Upper lobe of left lung (tissue), 6 donors: ENCODE results near the gene PMIS2. TPM values are rescaled to one million over a fixed set of nuclear protein-coding genes. Genes with fewer than 3 reads are reported as not detected.

Source experiments
- ATAC-seq, 2 donors: fragments of 200-7000 bp; cut with Tn5 transposase; one replicate each; pipeline ENCODE4 v1.9.1; 2022; ENCODE audit warnings: mild to moderate bottlenecking in 2 of 2, moderate library complexity in 2 of 2; ENCODE audit not compliant: low FRiP score in 2 of 2
- DNase-seq, 2 donors: peaks; one replicate each; pipeline ENCODE4 v3.0.0-alpha.2; 2019 to 2020
- H3K27ac ChIP-seq, 4 donors: fragments of 200-600 bp; sonication (generic); one replicate each; pipeline ENCODE4 v1.5.1; 2016 to 2019
- H3K27me3 ChIP-seq, 4 donors: fragments of 200-600 bp; sonication (generic); one replicate each; pipeline ENCODE4 v1.5.1; 2017 to 2019
- H3K36me3 ChIP-seq, 4 donors: fragments of 200-600 bp; sonication (generic); one replicate each; pipeline ENCODE4 v1.5.1; 2016 to 2019
- H3K4me1 ChIP-seq, 4 donors: fragments of 200-600 bp; sonication (generic); one replicate each; pipeline ENCODE4 v1.5.1; 2018 to 2019
- H3K4me3 ChIP-seq, 4 donors: fragments of 200-600 bp; sonication (generic); one replicate each; pipeline ENCODE4 v1.5.1; 2017 to 2019; ENCODE audit warnings: mild to moderate bottlenecking in 2 of 4, moderate library complexity in 1 of 4
- H3K9me3 ChIP-seq, 4 donors: fragments of 200-600 bp; sonication (generic); one replicate each; pipeline ENCODE4 v1.5.1; 2018 to 2019
- CTCF ChIP-seq, 6 experiments: fragments of 450-650 bp in 4 of 6; fragments of 200-600 bp in 2 of 6; sonication (generic) in 2 of 6; IDR thresholded peaks; one replicate each; pipeline ENCODE4 v1.5.1; 2016 to 2019; ENCODE audit warnings: antibody characterized with exemption in 6 of 6
- EP300 ChIP-seq, 4 donors: sonication (generic); formaldehyde crosslinking; IDR thresholded peaks; one replicate each; pipeline ENCODE4 v1.5.1; 2017; ENCODE audit warnings: antibody characterized with exemption in 4 of 4, control low read depth in 2 of 4
- POLR2A ChIP-seq, 4 donors: fragments of 450-650 bp; IDR thresholded peaks; one replicate each; pipeline ENCODE4 v1.5.1; 2016 to 2017; ENCODE audit warnings: antibody characterized with exemption in 4 of 4, mild to moderate bottlenecking in 2 of 4
- POLR2AphosphoS5 ChIP-seq, 2 donors: sonication (generic); formaldehyde crosslinking; IDR thresholded peaks; one replicate each; pipeline ENCODE4 v1.5.1; 2017; ENCODE audit warnings: antibody characterized with exemption in 2 of 2
- WGBS, 2 donors: methylation state at CpG; one replicate each; pipeline ENCODE4 v1.1.5; 2017 to 2018; 5-methylcytosine and 5-hydroxymethylcytosine counted together
- total RNA-seq, 6 donors: library from RNA; depleted of rRNA in 4 of 6; stranded (reverse); fragments of >200 nt in 4 of 6; gene quantifications; one replicate each; pipeline versions ENCODE4 v1.1.0 to v1.2.1, GENCODE V29; 2016 to 2021
- donor health status: DM: no; HTN: no; CAD: no; lungs with moderate emphysema.
- donor health status: DM: no; HTN: yes; CAD: no; lungs with severe emphysema.

The PMIS2 gene
- total RNA-seq, 6 donors from 2014 or later, result not detected

GRCh38 chr19:35552534-35553384, 33.2 kb upstream of the PMIS2 start:
- no peak overlapping the region for H3K27ac ChIP-seq
- ATAC-seq, result no peak
- peaks cover 0 to 5% (median 4%) of the 10 kb centered on the region in 4 donors for H3K4me1 ChIP-seq
- H3K4me3 ChIP-seq, result no peak overlapping the region
- no peak for TF ChIP-seq EP300 (IDR thresholded peaks at IDR 0.05)
- TF ChIP-seq POLR2AphosphoS5 (IDR thresholded peaks at IDR 0.05), result no peak
- no peak for TF ChIP-seq CTCF (IDR thresholded peaks at IDR 0.05)
- H3K9me3 ChIP-seq, result no peaks in the 10 kb centered on the region
- peaks cover 0 to 5% (median under 1%) of the 10 kb centered on the region in 4 donors for H3K36me3 ChIP-seq
- no peak for DNase-seq
- H3K27me3 ChIP-seq, result no peaks in the 10 kb centered on the region
- 72 to 74% methylated on average over 11 to 13 of the region's 13 CpGs for WGBS, 2 donors

GRCh38 chr19:35553385-35554000, 32.5 kb upstream of the PMIS2 start:
- 67 to 75% methylated on average over 10 to 13 of the region's 14 CpGs for WGBS, 2 donors
- H3K27me3 ChIP-seq, result peaks cover 0 to 5% (median 3%) of the 10 kb centered on the region in 4 donors
- no peak overlapping the region for H3K4me3 ChIP-seq
- TF ChIP-seq EP300 (IDR thresholded peaks at IDR 0.05), result no peak
- TF ChIP-seq POLR2A (IDR thresholded peaks at IDR 0.05), result no peak
- TF ChIP-seq POLR2AphosphoS5 (IDR thresholded peaks at IDR 0.05), result no peak
- no peak for TF ChIP-seq CTCF (IDR thresholded peaks at IDR 0.05)
- H3K36me3 ChIP-seq, result peaks cover 0 to 5% (median 0%) of the 10 kb centered on the region in 4 donors
- no peak for DNase-seq
- H3K27ac ChIP-seq, result no peak overlapping the region
- no peak for ATAC-seq
- peaks cover 5 to 13% (median 11%) of the 10 kb centered on the region in 4 donors for H3K4me1 ChIP-seq
- H3K9me3 ChIP-seq, result no peaks in the 10 kb centered on the region

GRCh38 chr19:35554076-35554475, 31.9 kb upstream of the PMIS2 start:
- Histone ChIP-seq H3K27ac (no peak overlapping the region), H3K4me3 (no peak overlapping the region), H3K9me3 (no peaks in the 10 kb centered on the region), H3K36me3 (peaks cover 0 to 5% (median 0%) of the 10 kb centered on the region in 4 donors), H3K27me3 (peaks cover 0 to 11% (median 7%) of the 10 kb centered on the region in 4 donors), H3K4me1 (peaks cover 5 to 14% (median 12%) of the 10 kb centered on the region in 4 donors)
- ATAC-seq (no peak), DNase-seq (no peak)
- 66 to 67% methylated on average over 5 of the region's 5 CpGs for WGBS, 2 donors
- TF ChIP-seq CTCF (IDR thresholded peaks at IDR 0.05) (no peak), POLR2A (IDR thresholded peaks at IDR 0.05) (no peak), EP300 (IDR thresholded peaks at IDR 0.05) (no peak), POLR2AphosphoS5 (IDR thresholded peaks at IDR 0.05) (no peak)

GRCh38 chr19:35555301-35556005, 30.5 kb upstream of the PMIS2 start:
- Histone ChIP-seq H3K27me3 (peaks cover 0 to 15% (median 7%) of the 10 kb centered on the region in 4 donors), H3K27ac (no peak overlapping the region), H3K9me3 (no peaks in the 10 kb centered on the region), H3K36me3 (peaks cover 0 to 5% (median 0%) of the 10 kb centered on the region in 4 donors), H3K4me1 (peaks cover 5 to 14% (median 12%) of the 10 kb centered on the region in 4 donors), H3K4me3 (no peak overlapping the region)
- DNase-seq (no peak), ATAC-seq (no peak)
- TF ChIP-seq EP300 (IDR thresholded peaks at IDR 0.05) (no peak), POLR2A (IDR thresholded peaks at IDR 0.05) (no peak), CTCF (IDR thresholded peaks at IDR 0.05) (no peak), POLR2AphosphoS5 (IDR thresholded peaks at IDR 0.05) (no peak)
- WGBS, 2 donors, result 44 to 79% methylated on average over 5 to 30 of the region's 30 CpGs
